GM18907 (cell line): ENCODE measurements around the gene ELN.
"Not testable (repeated sequence)": the region's sequence is repeated elsewhere in the genome, so short reads cannot be mapped to it uniquely, and the experiment has no call there.

Source experiments
- ATAC-seq: cut with Tn5 transposase; IDR thresholded peaks from one replicate; pipeline ENCODE4 v1.9.1; 2021; ENCODE audit warnings: mild to moderate bottlenecking, moderate library complexity; ENCODE audit not compliant: unreplicated experiment

ELN gene

GRCh38 chr7:74000489-74001149 lies 27.4 kb upstream of the ELN start:
- no peak for ATAC-seq

- ATAC-seq, result no peak
Observed at GRCh38 chr7:74001150-74001494, 26.9 kb upstream of the ELN start.

- no peak for ATAC-seq
Observed at GRCh38 chr7:74002474-74003017, 25.4 kb upstream of the ELN start.

GRCh38 chr7:74003621-74004020 lies 24.4 kb upstream of the ELN start:
- ATAC-seq, result no peak

- ATAC-seq, result no peak
Observed at GRCh38 chr7:74006032-74006431, 21.9 kb upstream of the ELN start.

- ATAC-seq, result no peak
Observed at GRCh38 chr7:74006451-74007241, 21.3 kb upstream of the ELN start.

- no peak for ATAC-seq
Observed at GRCh38 chr7:74007242-74007567, 20.8 kb upstream of the ELN start.

- no peak for ATAC-seq
Observed at GRCh38 chr7:74008687-74009086, 19.3 kb upstream of the ELN start.

GRCh38 chr7:74009719-74010118 lies 18.3 kb upstream of the ELN start:
- no peak for ATAC-seq

- no peak for ATAC-seq
Observed at GRCh38 chr7:74010407-74010806, 17.6 kb upstream of the ELN start.

- ATAC-seq, result not testable (repeated sequence)
Observed at GRCh38 chr7:74011421-74011820, 16.6 kb upstream of the ELN start.

GRCh38 chr7:74012842-74013249 lies 15.1 kb upstream of the ELN start:
- ATAC-seq, result peak; percentile 89

- no peak for ATAC-seq
Observed at GRCh38 chr7:74013539-74014272, 14.3 kb upstream of the ELN start.

GRCh38 chr7:74014931-74015330 lies 13.0 kb upstream of the ELN start:
- no peak for ATAC-seq

- no peak for ATAC-seq
Observed at GRCh38 chr7:74015670-74016069, 12.3 kb upstream of the ELN start.

GRCh38 chr7:74017125-74017524 lies 10.8 kb upstream of the ELN start:
- no peak for ATAC-seq

GRCh38 chr7:74018246-74018895 lies 9.6 kb upstream of the ELN start:
- no peak for ATAC-seq

GRCh38 chr7:74019149-74019548 lies 8.8 kb upstream of the ELN start:
- ATAC-seq, result no peak

- ATAC-seq, result no peak
Observed at GRCh38 chr7:74020390-74020789, 7.6 kb upstream of the ELN start.

- ATAC-seq, result no peak
Observed at GRCh38 chr7:74021546-74022320, 6.2 kb upstream of the ELN start.

- no peak for ATAC-seq
Observed at GRCh38 chr7:74022507-74022906, 5.5 kb upstream of the ELN start.
